22Rv1 (cell line): ENCODE results near the gene SDR42E2.
"Not testable (repeated sequence)": the region's sequence is repeated elsewhere in the genome, so short reads cannot be mapped to it uniquely, and the experiment has no call there.

Experiments used
- H3K27ac ChIP-seq: fragments of 450-650 bp; 2 replicates; pipeline ENCODE4 v1.5.1; 2017
- CTCF ChIP-seq: fragments of 450-650 bp; IDR thresholded peaks from 2 replicates; pipeline ENCODE4 v1.5.1; 2017; ENCODE audit warnings: mild to moderate bottlenecking
- ZFX ChIP-seq: fragments of 450-650 bp; IDR thresholded peaks from 2 replicates; pipeline ENCODE4 v1.6.1; 2017; ENCODE audit warnings: antibody characterized with exemption, borderline replicate concordance

SDR42E2 gene

GRCh38 chr16:22141767-22142166 lies 20.5 kb upstream of the SDR42E2 start:
- no peak overlapping the region for H3K27ac ChIP-seq
- peak; percentile 60 for TF ChIP-seq CTCF
- TF ChIP-seq ZFX: no peak

DNA sequence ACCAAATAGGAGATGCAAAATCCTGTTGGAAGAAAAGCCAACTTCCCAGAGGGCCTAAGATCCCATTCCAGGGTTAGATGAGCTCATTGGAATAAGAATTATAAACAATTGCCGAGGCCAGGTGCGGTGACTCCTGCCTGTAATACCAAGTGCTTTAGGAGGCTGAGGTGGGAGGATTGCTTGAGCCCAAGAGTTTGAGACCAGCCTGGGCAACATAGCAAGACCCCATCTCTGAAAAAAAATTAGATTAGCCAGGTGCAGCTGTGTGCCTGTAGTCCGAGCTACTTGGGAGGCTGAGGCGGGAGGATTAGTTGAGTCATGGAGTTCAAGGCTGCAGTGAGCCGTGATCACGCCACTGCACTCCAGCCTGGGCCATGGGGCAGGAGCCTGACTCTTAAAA lies 17.8 kb upstream of the SDR42E2 start:
- H3K27ac ChIP-seq: no peak overlapping the region
- TF ChIP-seq ZFX (no peak), CTCF (no peak)

- TF ChIP-seq CTCF (no peak), ZFX (no peak)
- no peak overlapping the region for H3K27ac ChIP-seq
Observed at GRCh38 chr16:22147853-22148252, 14.5 kb upstream of the SDR42E2 start.

DNA sequence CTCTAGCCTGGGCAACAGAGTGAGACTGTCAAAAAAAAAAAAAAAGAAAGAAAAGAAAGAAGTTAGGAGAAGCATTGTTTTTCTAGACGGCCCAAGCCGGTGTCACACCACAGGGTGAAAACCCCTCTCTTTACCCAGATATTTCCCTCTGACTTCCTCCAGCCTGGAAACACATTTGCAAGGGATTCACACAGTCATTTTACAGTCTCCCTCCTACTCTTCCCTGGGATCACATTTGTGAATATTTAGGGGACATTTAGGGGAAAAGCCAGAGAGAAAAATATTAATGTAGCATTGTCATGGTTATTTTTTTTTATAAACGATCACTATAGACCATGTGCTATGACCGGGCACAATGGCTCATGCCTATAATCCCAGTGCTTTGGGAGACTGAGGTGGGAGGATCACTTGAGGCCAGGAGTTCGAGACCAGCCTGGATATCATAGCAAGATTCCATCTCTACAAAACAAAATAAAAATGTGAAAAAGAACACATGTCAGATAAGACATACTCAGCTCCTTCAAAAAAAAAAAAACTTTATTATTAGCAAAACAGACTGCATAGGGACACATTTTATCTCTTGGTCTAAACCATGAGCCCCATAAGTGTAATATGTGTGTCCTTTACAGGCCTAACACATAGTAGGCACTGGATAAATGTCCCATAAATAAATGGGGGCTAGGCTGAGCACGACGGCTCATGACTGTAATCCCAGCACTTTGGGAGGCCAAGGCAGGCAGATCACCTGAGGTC lies 10.9 kb upstream of the SDR42E2 start:
- H3K27ac ChIP-seq: no peak overlapping the region
- TF ChIP-seq CTCF: no peak
- no peak for TF ChIP-seq ZFX

DNA sequence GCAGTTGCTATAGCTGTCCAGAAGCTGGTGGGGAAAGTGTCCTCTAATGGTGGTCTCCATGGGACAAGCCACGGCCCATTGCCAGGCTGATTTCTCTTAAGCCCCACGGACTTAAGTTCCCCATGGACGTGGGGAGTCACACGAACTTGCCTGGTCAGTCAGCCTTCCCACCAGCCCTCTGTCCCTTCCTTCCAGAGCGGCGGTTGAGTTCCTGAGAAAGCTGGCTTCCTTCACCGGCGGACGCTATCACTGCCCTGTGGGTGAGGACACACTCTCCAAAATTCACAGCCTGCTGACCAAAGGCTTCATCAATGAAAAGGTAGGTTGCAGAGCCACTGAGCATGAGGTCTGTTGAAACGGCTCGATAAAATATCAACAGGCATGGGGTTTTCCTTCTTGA lies 10.0 kb upstream of the SDR42E2 start:
- TF ChIP-seq CTCF: no peak
- no peak for TF ChIP-seq ZFX
- no peak overlapping the region for H3K27ac ChIP-seq

DNA sequence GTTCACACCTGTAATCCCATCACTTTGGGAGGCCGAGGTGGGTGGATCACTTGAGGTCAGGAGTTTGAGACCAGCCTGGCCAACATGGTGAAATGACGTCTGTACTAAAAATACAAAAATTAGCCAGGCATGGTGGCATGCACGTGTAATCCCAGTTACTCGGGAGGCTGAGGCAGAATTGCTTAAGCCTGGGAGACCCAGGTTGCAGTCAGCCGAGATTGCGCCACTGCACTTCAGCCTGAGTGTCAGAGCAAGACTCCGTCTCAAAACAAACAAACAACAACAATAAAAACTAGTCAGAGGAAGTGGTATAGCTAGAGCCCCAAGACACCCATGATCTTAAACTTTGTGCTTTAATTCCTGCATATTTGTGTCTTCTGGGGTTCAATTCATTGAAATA lies 9.2 kb upstream of the SDR42E2 start:
- H3K27ac ChIP-seq: not testable (repeated sequence)

- TF ChIP-seq ZFX: no peak
- TF ChIP-seq CTCF: no peak
- H3K27ac ChIP-seq: no peak overlapping the region
Observed at GRCh38 chr16:22161401-22161800, 905 bp upstream of the SDR42E2 start.

GRCh38 chr16:22162656-22163009 lies 327 bp downstream of the SDR42E2 start:
- no peak overlapping the region for H3K27ac ChIP-seq
- TF ChIP-seq CTCF (no peak), ZFX (no peak)
